ENCODE data around the gene POLR2B. TPM values are rescaled to one million over a fixed set of nuclear protein-coding genes. Genes with fewer than 3 reads are reported as not detected.

POLR2B gene
- total RNA-seq, 1 experiment from 2014 or later = 108 TPM

GRCh38 chr4:57042711-57043169 lies 64.0 kb downstream of the POLR2B start:
- no peak for DNase-seq
- no peak overlapping the region for H2BK120ac ChIP-seq (ENCODE audit: low read depth, low read length, poor library complexity, severe bottlenecking)
- H3T11ph ChIP-seq (ENCODE audit: low read length) = no peak overlapping the region
- H3K18ac ChIP-seq (ENCODE audit: insufficient read length, low read depth, low read length) = no peak overlapping the region
- no peak overlapping the region for H2BK20ac ChIP-seq (ENCODE audit: low read depth, low read length, poor library complexity, severe bottlenecking)
- H3K27ac Mint-ChIP-seq = no peak overlapping the region
- no peak overlapping the region for H4K8ac ChIP-seq (replicated peaks; ENCODE audit: insufficient read length, low read depth, low read length)
- no peaks in the 10 kb centered on the region for H3K79me2 ChIP-seq (ENCODE audit: insufficient read depth, low read length)
- no peak overlapping the region for H3K27ac ChIP-seq (ENCODE audit: insufficient read length, low read depth, low read length)
- TF ChIP-seq CTCF (conservative IDR thresholded peaks at IDR 0.05) = no peak
- peaks cover 0 to 7% (median 4%) of the 10 kb centered on the region in 3 experiments; a peak in 3 of 7 replicates for H3K36me3 Mint-ChIP-seq (ENCODE audit: insufficient read depth in 1 of 3, low read depth in 3 of 3)
- H3K14ac ChIP-seq (ENCODE audit: insufficient read depth, low read length) = no peak overlapping the region
- H3K4me1 Mint-ChIP-seq = peaks cover 20 to 21% of the 10 kb centered on the region in 2 experiments
- H3K9me3 Mint-ChIP-seq = peaks cover 3 to 8% of the 10 kb centered on the region in 2 experiments; a peak in 4 of 5 replicates
- H3K27me3 ChIP-seq (ENCODE audit: insufficient read depth, low read length) = no peaks in the 10 kb centered on the region
- no peak overlapping the region for H2AK5ac ChIP-seq (ENCODE audit: insufficient read length, low read length)
- H3K79me1 ChIP-seq (ENCODE audit: insufficient read depth, low read depth, low read length, poor library complexity, severe bottlenecking) = no peaks in the 10 kb centered on the region
- H3K4me3 Mint-ChIP-seq = no peak overlapping the region
- H2BK15ac ChIP-seq (ENCODE audit: low read depth, low read length) = no peak overlapping the region
- H3K4me1 ChIP-seq (ENCODE audit: insufficient read depth, low read length) = no peaks in the 10 kb centered on the region; the same call in 1 of the 2 replicates
- H2BK5ac ChIP-seq (ENCODE audit: insufficient read length, low read length) = no peak overlapping the region
- no peak overlapping the region for H2AFZ ChIP-seq (ENCODE audit: low read length)
- H3K23ac ChIP-seq (ENCODE audit: insufficient read length, low read depth, low read length) = no peak overlapping the region
- no peak overlapping the region for H4K5ac ChIP-seq (ENCODE audit: insufficient read length, low read depth, low read length)
- no CpG with 5 or more reads among the region's 5 CpGs for WGBS (ENCODE audit: extremely low coverage, insufficient read length, low lambda C conversion rate)
- no peak overlapping the region for H3K4ac ChIP-seq (ENCODE audit: low read depth, low read length)
- no peak overlapping the region for H3K9ac ChIP-seq (ENCODE audit: extremely low read depth, insufficient read length, low read length)
- no peaks in the 10 kb centered on the region for H3K23me2 ChIP-seq (ENCODE audit: insufficient read length, low read depth, low read length, poor library complexity, severe bottlenecking)
- no peak overlapping the region for H3K4me2 ChIP-seq (ENCODE audit: insufficient read depth, insufficient read length, low read length)
- H3K9me3 ChIP-seq (ENCODE audit: control insufficient read depth, low read depth, low read length) = no peaks in the 10 kb centered on the region
- no peak overlapping the region for H3K56ac ChIP-seq (ENCODE audit: insufficient read length, low read depth, low read length)
- H2BK12ac ChIP-seq (ENCODE audit: insufficient read length, low read depth, low read length) = no peak overlapping the region
- no peak overlapping the region for H4K91ac ChIP-seq (ENCODE audit: insufficient read length, low read depth, low read length)
- H4K20me1 ChIP-seq (ENCODE audit: control insufficient read depth, insufficient read depth, insufficient read length) = no peaks in the 10 kb centered on the region
- H3K27me3 Mint-ChIP-seq (ENCODE audit: low read depth) = peaks cover 5% of the 10 kb centered on the region

Data from H9 (cell line).